HEK293 (cell line): ENCODE data around the gene AFDN.

ENCODE experiments used
- HOXA7 ChIP-seq: sonication (generic); formaldehyde crosslinking; IDR thresholded peaks from 2 replicates; pipeline ENCODE4 v1.8.1; 2022; ENCODE audit warnings: missing genetic modification reagents, borderline replicate concordance
- KLF9 ChIP-seq: fragments of 450-650 bp; formaldehyde crosslinking; IDR thresholded peaks from 2 replicates; pipeline ENCODE4 v1.5.1; 2016; ENCODE audit warnings: missing biosample characterization, missing genetic modification characterization, low read depth
- YY1 ChIP-seq: fragments of 450-650 bp; formaldehyde crosslinking; IDR thresholded peaks from 2 replicates; pipeline ENCODE4 v1.5.1; 2018; ENCODE audit warnings: missing biosample characterization, missing genetic modification characterization
- ZNF121 ChIP-seq: fragments of 450-650 bp; formaldehyde crosslinking; IDR thresholded peaks from 2 replicates; pipeline ENCODE4 v1.5.1; 2016; ENCODE audit warnings: missing biosample characterization, missing genetic modification characterization
- ZNF16 ChIP-seq: fragments of 450-650 bp; formaldehyde crosslinking; IDR thresholded peaks from 2 replicates; pipeline ENCODE4 v1.5.1; 2016; ENCODE audit warnings: low read depth, missing biosample characterization, missing genetic modification characterization
- ZNF274 ChIP-seq, 2 experiments: fragments of 200-500 bp in 1 of 2; fragments of 450-650 bp in 1 of 2; sonication (Bioruptor generic) in 1 of 2; formaldehyde crosslinking in 1 of 2; IDR thresholded peaks; 2 replicates each; pipeline versions ENCODE4 v1.5.1 to v1.6.1; 2014 to 2016; ENCODE audit warnings: borderline replicate concordance in 1 of 2, inconsistent platforms in 1 of 2, low read length in 1 of 2, missing biosample characterization in 1 of 2, missing genetic modification characterization in 1 of 2
- ZNF558 ChIP-seq: fragments of 450-650 bp; formaldehyde crosslinking; IDR thresholded peaks from 2 replicates; pipeline ENCODE4 v1.5.1; 2016; ENCODE audit warnings: missing biosample characterization, missing genetic modification characterization
- ZNF624 ChIP-seq: fragments of 450-650 bp; formaldehyde crosslinking; IDR thresholded peaks from 2 replicates; pipeline ENCODE4 v1.5.1; 2017; ENCODE audit warnings: missing biosample characterization, missing genetic modification characterization
- ZNF76 ChIP-seq: fragments of 450-650 bp; formaldehyde crosslinking; IDR thresholded peaks from 2 replicates; pipeline ENCODE4; 2016; ENCODE audit warnings: low read depth, missing biosample characterization, missing genetic modification characterization, borderline replicate concordance
- TF ChIP-seq, protein P1 (sequence below): fragments of 450-650 bp; formaldehyde crosslinking; IDR thresholded peaks from 2 replicates; pipeline ENCODE4 v1.5.1; 2016; ENCODE audit warnings: missing biosample characterization, missing genetic modification characterization
- TF ChIP-seq, protein P2 (sequence below): fragments of 450-650 bp; IDR thresholded peaks from 2 replicates; pipeline ENCODE4 v1.5.1; 2018; ENCODE audit warnings: missing biosample characterization, missing genetic modification characterization
- TF ChIP-seq, protein P3 (sequence below): fragments of 450-650 bp; formaldehyde crosslinking; IDR thresholded peaks from 2 replicates; pipeline ENCODE4 v1.5.1; 2016; ENCODE audit warnings: missing biosample characterization, missing genetic modification characterization, low read depth
- TF ChIP-seq, protein P4 (sequence below): fragments of 450-650 bp; formaldehyde crosslinking; IDR thresholded peaks from 2 replicates; pipeline ENCODE4 v1.5.1; 2017; ENCODE audit warnings: missing biosample characterization, missing genetic modification characterization

DNA sequence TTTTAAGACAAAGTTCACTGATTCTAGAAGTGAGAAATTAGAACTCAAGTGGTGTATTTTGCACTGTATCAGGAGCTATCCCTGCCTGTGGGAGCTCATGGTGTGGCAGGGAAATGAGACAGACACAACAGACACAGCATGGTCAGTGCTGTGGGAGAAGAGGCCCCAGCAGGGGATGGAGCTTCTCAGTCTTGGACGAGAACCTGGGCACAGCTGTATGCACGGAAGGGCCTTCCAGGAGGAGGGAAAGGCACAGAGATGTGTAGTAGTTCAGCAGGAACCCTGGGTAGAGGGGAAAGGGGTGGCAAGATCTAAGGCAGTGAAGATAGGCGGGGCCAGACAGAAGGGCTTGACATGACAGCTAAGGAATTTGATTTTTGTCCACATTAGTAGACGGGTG lies 122.0 kb downstream of the AFDN start:
- TF ChIP-seq, protein P1, sequence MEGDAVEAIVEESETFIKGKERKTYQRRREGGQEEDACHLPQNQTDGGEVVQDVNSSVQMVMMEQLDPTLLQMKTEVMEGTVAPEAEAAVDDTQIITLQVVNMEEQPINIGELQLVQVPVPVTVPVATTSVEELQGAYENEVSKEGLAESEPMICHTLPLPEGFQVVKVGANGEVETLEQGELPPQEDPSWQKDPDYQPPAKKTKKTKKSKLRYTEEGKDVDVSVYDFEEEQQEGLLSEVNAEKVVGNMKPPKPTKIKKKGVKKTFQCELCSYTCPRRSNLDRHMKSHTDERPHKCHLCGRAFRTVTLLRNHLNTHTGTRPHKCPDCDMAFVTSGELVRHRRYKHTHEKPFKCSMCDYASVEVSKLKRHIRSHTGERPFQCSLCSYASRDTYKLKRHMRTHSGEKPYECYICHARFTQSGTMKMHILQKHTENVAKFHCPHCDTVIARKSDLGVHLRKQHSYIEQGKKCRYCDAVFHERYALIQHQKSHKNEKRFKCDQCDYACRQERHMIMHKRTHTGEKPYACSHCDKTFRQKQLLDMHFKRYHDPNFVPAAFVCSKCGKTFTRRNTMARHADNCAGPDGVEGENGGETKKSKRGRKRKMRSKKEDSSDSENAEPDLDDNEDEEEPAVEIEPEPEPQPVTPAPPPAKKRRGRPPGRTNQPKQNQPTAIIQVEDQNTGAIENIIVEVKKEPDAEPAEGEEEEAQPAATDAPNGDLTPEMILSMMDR (tag by site-specific recombination): no peak
- TF ChIP-seq ZNF121 (tag by site-specific recombination): no peak
- no peak for TF ChIP-seq YY1 (tag by site-specific recombination)
- no peak for TF ChIP-seq ZNF274 (IDR thresholded peaks at IDR 0.05; ENCODE audit: low read length)
- no peak for TF ChIP-seq ZNF274 (tag by site-specific recombination; IDR thresholded peaks at IDR 0.05; ENCODE audit: borderline replicate concordance)
- no peak for TF ChIP-seq ZNF16 (tag by site-specific recombination)
- TF ChIP-seq ZNF624: no peak
- TF ChIP-seq, protein P2, sequence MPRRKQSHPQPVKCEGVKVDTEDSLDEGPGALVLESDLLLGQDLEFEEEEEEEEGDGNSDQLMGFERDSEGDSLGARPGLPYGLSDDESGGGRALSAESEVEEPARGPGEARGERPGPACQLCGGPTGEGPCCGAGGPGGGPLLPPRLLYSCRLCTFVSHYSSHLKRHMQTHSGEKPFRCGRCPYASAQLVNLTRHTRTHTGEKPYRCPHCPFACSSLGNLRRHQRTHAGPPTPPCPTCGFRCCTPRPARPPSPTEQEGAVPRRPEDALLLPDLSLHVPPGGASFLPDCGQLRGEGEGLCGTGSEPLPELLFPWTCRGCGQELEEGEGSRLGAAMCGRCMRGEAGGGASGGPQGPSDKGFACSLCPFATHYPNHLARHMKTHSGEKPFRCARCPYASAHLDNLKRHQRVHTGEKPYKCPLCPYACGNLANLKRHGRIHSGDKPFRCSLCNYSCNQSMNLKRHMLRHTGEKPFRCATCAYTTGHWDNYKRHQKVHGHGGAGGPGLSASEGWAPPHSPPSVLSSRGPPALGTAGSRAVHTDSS: no peak
- TF ChIP-seq, protein P3, sequence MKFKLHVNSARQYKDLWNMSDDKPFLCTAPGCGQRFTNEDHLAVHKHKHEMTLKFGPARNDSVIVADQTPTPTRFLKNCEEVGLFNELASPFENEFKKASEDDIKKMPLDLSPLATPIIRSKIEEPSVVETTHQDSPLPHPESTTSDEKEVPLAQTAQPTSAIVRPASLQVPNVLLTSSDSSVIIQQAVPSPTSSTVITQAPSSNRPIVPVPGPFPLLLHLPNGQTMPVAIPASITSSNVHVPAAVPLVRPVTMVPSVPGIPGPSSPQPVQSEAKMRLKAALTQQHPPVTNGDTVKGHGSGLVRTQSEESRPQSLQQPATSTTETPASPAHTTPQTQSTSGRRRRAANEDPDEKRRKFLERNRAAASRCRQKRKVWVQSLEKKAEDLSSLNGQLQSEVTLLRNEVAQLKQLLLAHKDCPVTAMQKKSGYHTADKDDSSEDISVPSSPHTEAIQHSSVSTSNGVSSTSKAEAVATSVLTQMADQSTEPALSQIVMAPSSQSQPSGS (tag by site-specific recombination): no peak
- no peak for TF ChIP-seq KLF9 (tag by site-specific recombination)
- no peak for TF ChIP-seq ZNF76 (tag by site-specific recombination)
- TF ChIP-seq ZNF558 (tag by site-specific recombination): no peak
- TF ChIP-seq HOXA7 (CRISPR knock-in tag): no peak
- TF ChIP-seq, protein P4, sequence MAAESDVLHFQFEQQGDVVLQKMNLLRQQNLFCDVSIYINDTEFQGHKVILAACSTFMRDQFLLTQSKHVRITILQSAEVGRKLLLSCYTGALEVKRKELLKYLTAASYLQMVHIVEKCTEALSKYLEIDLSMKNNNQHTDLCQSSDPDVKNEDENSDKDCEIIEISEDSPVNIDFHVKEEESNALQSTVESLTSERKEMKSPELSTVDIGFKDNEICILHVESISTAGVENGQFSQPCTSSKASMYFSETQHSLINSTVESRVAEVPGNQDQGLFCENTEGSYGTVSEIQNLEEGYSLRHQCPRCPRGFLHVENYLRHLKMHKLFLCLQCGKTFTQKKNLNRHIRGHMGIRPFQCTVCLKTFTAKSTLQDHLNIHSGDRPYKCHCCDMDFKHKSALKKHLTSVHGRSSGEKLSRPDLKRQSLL (tag by site-specific recombination): no peak
